ENCODE results near the gene ZNRD2.

Gene ZNRD2

GRCh38 chr11:65588199-65589054 is 18.1 kb downstream of the ZNRD2 start:
- no peak for DNase-seq (ENCODE audit: low read depth)

GRCh38 chr11:65589444-65590239 is 19.4 kb downstream of the ZNRD2 start:
- DNase-seq (ENCODE audit: low read depth): no peak

- no peak for DNase-seq (ENCODE audit: low read depth)
Measured at GRCh38 chr11:65590240-65590738, 20.0 kb downstream of the ZNRD2 start.

- no peak for DNase-seq (ENCODE audit: low read depth)
Measured at GRCh38 chr11:65591939-65592857, 21.9 kb downstream of the ZNRD2 start.

GRCh38 chr11:65592858-65593517 is 22.7 kb downstream of the ZNRD2 start:
- no peak for DNase-seq (ENCODE audit: low read depth)

- DNase-seq (ENCODE audit: low read depth): no peak
Measured at GRCh38 chr11:65593518-65594414, 23.5 kb downstream of the ZNRD2 start.

GRCh38 chr11:65595131-65595530 is 24.9 kb downstream of the ZNRD2 start:
- no peak for DNase-seq (ENCODE audit: low read depth)

- DNase-seq (ENCODE audit: low read depth): no peak
Measured at GRCh38 chr11:65595543-65596281, 25.4 kb downstream of the ZNRD2 start, which contains the start of gene KCNK7. Gene KCNK7, minus strand, starts transcription at chr11:65595800. Its CDS starts 28 bp downstream, at chr11:65595772.

- DNase-seq (ENCODE audit: low read depth): no peak
Measured at GRCh38 chr11:65596520-65596919, 26.2 kb downstream of the ZNRD2 start.

GRCh38 chr11:65598258-65598699 is 28.0 kb downstream of the ZNRD2 start:
- DNase-seq (ENCODE audit: low read depth): no peak

GRCh38 chr11:65599216-65599954 is 29.1 kb downstream of the ZNRD2 start:
- no peak for DNase-seq (ENCODE audit: low read depth)

GRCh38 chr11:65599955-65600246 is 29.6 kb downstream of the ZNRD2 start:
- DNase-seq (ENCODE audit: low read depth): no peak

- DNase-seq (ENCODE audit: low read depth): no peak
Measured at GRCh38 chr11:65604258-65604657, 34.0 kb downstream of the ZNRD2 start.

- peak; percentile 91 for DNase-seq (ENCODE audit: low read depth)
Measured at GRCh38 chr11:65606876-65607613, 36.8 kb downstream of the ZNRD2 start.

GRCh38 chr11:65607614-65608426 is 37.5 kb downstream of the ZNRD2 start:
- DNase-seq (ENCODE audit: low read depth): no peak

GRCh38 chr11:65609229-65609628 is 39.0 kb downstream of the ZNRD2 start:
- DNase-seq (ENCODE audit: low read depth): peak; percentile 21

GRCh38 chr11:65609665-65610064 is 39.4 kb downstream of the ZNRD2 start:
- DNase-seq (ENCODE audit: low read depth): no peak
